22Rv1 (cell line): Measurements from ENCODE around the gene XRCC4.

Experiments
- CTCF ChIP-seq: fragments of 450-650 bp; IDR thresholded peaks from 2 replicates; pipeline ENCODE4 v1.5.1; 2017; ENCODE audit warnings: mild to moderate bottlenecking
- ZFX ChIP-seq: fragments of 450-650 bp; IDR thresholded peaks from 2 replicates; pipeline ENCODE4 v1.6.1; 2017; ENCODE audit warnings: antibody characterized with exemption, borderline replicate concordance

DNA sequence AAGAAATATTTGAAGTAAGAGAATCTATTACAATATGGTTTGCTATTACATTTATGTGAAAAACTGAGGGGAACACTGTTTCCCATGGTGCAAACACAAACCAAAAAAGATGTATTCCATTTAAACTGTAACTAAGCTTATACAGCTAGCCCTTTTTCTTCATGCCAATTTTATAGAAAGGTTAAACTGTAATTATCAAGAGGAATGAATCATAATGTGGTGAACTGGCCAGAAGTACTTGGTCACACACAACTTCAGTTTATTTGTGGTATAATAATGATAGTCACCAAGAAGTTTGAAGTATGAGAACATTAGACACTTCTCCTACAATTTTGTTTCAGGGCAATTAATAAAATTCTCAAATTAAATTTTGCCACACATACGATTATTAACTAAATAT is 177.9 kb downstream of the XRCC4 start:
- no peak for TF ChIP-seq CTCF
- TF ChIP-seq ZFX = no peak
